Measurements from ENCODE around the gene ST6GALNAC4. TPM values are rescaled to one million over a fixed set of nuclear protein-coding genes. Genes with fewer than 3 reads are reported as not detected.

ST6GALNAC4 gene
- polyA plus RNA-seq, 1 of the 3 experiments (the other 2 are of a cell fraction) = 30.2 TPM

DNA sequence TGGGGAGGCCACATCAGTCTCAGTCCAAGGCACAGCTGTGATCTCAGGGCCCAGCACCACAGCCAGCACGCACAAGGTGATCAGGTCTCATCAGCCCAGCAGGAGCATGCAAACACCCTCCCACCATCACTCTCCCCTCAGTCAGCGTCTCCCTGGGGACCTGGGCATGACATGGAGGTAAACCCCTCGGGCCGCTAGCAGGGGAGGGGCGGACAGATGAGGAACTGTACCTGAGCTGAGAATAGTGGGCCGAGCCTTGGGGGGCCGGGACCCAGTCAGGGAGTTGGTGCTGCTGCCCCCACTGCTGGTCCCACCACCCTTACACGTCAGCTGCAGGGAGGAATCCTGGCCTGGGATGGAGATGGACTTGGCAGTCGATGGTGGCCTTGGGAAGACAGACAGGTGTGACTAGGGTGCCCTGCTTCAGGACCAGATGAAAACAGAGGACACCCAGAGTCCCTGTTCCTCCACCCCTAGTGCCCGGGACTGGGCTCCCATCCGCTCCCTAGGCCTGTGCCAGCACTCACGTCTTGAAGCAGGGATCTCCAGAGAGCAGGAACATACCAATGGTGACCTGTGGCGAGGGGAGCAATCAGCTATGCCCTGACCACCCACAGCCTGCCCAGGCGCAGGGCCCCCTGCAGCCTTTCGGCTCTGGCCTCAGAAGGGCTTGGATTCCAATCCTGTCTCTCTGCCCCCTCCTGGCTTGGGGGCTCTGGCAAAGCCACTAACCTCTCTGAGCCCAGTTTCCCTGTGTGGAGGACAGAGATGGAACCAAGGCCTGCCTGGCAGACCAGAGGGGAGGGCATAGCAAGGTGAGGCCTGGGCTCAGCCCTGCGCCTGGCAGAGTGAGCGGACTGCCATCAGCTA is 31.2 kb upstream of the ST6GALNAC4 start:
- Histone ChIP-seq H3K4me1 (ENCODE audit: control insufficient read depth in 1 of 2, insufficient read depth in 2 of 2, low read depth in 1 of 2, low read length in 1 of 2) (peaks cover 0 to 63% of the 10 kb centered on the region in 2 experiments; a peak in 1 of 4 replicates), H3K4me2 (no peak overlapping the region), H3K27ac (ENCODE audit: low read depth in 2 of 2, low read length in 1 of 2) (peak overlapping the region in 1 of 2 experiments; percentile 40; a peak in 1 of 4 replicates), H3K36me3 (replicated peaks in 1 of 2; ENCODE audit: control insufficient read depth in 1 of 2, insufficient read depth in 2 of 2, low read length in 1 of 2) (peaks cover 4 to 26% of the 10 kb centered on the region in 2 experiments), H3K9me3 (no peaks in the 10 kb centered on the region), H3K9ac (no peak overlapping the region), H3K9me2 (no peaks in the 10 kb centered on the region), H3K27me3 (ENCODE audit: insufficient read depth) (no peaks in the 10 kb centered on the region), H4K20me1 (ENCODE audit: insufficient read depth) (peaks cover 16% of the 10 kb centered on the region), H3K79me2 (ENCODE audit: insufficient read depth) (peaks cover 8% of the 10 kb centered on the region; the same call in 1 of the 2 replicates), H3F3A (replicated peaks; ENCODE audit: insufficient read depth) (peaks cover 3% of the 10 kb centered on the region), H3K4me3 (ENCODE audit: low read depth in 2 of 2, low read length in 1 of 2) (no peak overlapping the region), H2AFZ (ENCODE audit: low read depth) (no peak overlapping the region)
- no peak for DNase-seq
- TF ChIP-seq EZH2phosphoT487 (IDR thresholded peaks at IDR 0.05; ENCODE audit: borderline replicate concordance, low read depth) (no peak), RFX5 (IDR thresholded peaks at IDR 0.05; ENCODE audit: low read length) (no peak), MEF2A (IDR thresholded peaks at IDR 0.05; ENCODE audit: borderline replicate concordance, low read depth) (no peak), POLR2AphosphoS5 (IDR thresholded peaks at IDR 0.05; ENCODE audit: low read depth, low read length) (no peak), RCOR1 (IDR thresholded peaks at IDR 0.05; ENCODE audit: low read length) (no peak), CHD2 (IDR thresholded peaks at IDR 0.05; ENCODE audit: low read length, partially characterized antibody) (no peak), NFIC (IDR thresholded peaks at IDR 0.05; ENCODE audit: borderline replicate concordance) (no peak), MXI1 (IDR thresholded peaks at IDR 0.05; ENCODE audit: low read depth, low read length) (no peak), TEAD4 (IDR thresholded peaks at IDR 0.05; ENCODE audit: borderline replicate concordance, insufficient read depth) (no peak), NRF1 (IDR thresholded peaks at IDR 0.05; ENCODE audit: low read depth, low read length) (no peak), YY1 (IDR thresholded peaks at IDR 0.05; ENCODE audit: low read depth) (no peak), EP300 (IDR thresholded peaks at IDR 0.05; ENCODE audit: borderline replicate concordance in 1 of 2, low read depth in 1 of 2, low read length in 1 of 2) (no peak), FOXM1 (IDR thresholded peaks at IDR 0.05; ENCODE audit: low read depth) (no peak), FOSL2 (IDR thresholded peaks at IDR 0.05; ENCODE audit: borderline replicate concordance, low read depth) (no peak)
- TF ChIP-seq, protein P1, sequence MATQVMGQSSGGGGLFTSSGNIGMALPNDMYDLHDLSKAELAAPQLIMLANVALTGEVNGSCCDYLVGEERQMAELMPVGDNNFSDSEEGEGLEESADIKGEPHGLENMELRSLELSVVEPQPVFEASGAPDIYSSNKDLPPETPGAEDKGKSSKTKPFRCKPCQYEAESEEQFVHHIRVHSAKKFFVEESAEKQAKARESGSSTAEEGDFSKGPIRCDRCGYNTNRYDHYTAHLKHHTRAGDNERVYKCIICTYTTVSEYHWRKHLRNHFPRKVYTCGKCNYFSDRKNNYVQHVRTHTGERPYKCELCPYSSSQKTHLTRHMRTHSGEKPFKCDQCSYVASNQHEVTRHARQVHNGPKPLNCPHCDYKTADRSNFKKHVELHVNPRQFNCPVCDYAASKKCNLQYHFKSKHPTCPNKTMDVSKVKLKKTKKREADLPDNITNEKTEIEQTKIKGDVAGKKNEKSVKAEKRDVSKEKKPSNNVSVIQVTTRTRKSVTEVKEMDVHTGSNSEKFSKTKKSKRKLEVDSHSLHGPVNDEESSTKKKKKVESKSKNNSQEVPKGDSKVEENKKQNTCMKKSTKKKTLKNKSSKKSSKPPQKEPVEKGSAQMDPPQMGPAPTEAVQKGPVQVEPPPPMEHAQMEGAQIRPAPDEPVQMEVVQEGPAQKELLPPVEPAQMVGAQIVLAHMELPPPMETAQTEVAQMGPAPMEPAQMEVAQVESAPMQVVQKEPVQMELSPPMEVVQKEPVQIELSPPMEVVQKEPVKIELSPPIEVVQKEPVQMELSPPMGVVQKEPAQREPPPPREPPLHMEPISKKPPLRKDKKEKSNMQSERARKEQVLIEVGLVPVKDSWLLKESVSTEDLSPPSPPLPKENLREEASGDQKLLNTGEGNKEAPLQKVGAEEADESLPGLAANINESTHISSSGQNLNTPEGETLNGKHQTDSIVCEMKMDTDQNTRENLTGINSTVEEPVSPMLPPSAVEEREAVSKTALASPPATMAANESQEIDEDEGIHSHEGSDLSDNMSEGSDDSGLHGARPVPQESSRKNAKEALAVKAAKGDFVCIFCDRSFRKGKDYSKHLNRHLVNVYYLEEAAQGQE (IDR thresholded peaks at IDR 0.05; ENCODE audit: low read depth, low read length) = no peak
- TF ChIP-seq, protein P2, sequence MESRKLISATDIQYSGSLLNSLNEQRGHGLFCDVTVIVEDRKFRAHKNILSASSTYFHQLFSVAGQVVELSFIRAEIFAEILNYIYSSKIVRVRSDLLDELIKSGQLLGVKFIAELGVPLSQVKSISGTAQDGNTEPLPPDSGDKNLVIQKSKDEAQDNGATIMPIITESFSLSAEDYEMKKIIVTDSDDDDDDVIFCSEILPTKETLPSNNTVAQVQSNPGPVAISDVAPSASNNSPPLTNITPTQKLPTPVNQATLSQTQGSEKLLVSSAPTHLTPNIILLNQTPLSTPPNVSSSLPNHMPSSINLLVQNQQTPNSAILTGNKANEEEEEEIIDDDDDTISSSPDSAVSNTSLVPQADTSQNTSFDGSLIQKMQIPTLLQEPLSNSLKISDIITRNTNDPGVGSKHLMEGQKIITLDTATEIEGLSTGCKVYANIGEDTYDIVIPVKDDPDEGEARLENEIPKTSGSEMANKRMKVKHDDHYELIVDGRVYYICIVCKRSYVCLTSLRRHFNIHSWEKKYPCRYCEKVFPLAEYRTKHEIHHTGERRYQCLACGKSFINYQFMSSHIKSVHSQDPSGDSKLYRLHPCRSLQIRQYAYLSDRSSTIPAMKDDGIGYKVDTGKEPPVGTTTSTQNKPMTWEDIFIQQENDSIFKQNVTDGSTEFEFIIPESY (IDR thresholded peaks at IDR 0.05; ENCODE audit: borderline replicate concordance, low read depth) = no peak
- 86% methylated on average over 12 of the region's 17 CpGs for WGBS (ENCODE audit: low lambda C conversion rate)
- CTCF ChIA-PET = interaction anchor here (0.7 to 9.9 kb wide), 8 partner anchors 7 to 170 kb away, joined by 3 to 125 read pairs (median 4); partner anchors contain the start of gene NAIF1
- POLR2A ChIA-PET = interaction anchor here (1.3 kb wide), 1 partner anchor 31 kb away, joined by 3 read pairs; no protein-coding TSS in a partner anchor
